Fibroblast of villous mesenchyme (primary cell): ENCODE results near the gene SLC6A7. TPM values are rescaled to one million over a fixed set of nuclear protein-coding genes. Genes with fewer than 3 reads are reported as not detected.
A peak's percentile ranks its signal among the peaks of the same experiment; 100 is the strongest.

Experiments
- DNase-seq: peaks from one replicate; pipeline ENCODE4 v3.0.0-alpha.2; 2010; ENCODE audit warnings: low read depth
- H3K4me3 ChIP-seq: 2 replicates; pipeline ENCODE4 v1.5.1; 2011; ENCODE audit warnings: low read depth, mild to moderate bottlenecking, low read length
- CTCF ChIP-seq: IDR thresholded peaks from 2 replicates; pipeline ENCODE4 v1.5.1; 2012; ENCODE audit warnings: low read depth, mild to moderate bottlenecking, low read length; ENCODE audit not compliant: insufficient read depth
- total RNA-seq: library from RNA; depleted of rRNA; stranded (reverse); fragments of >200 nt; gene quantifications from 2 replicates; pipeline ENCODE4 v1.2.3, GENCODE V29; 2012

Gene SLC6A7
- total RNA-seq, 1 donor, result under 0.01 TPM

GRCh38 chr5:150144246-150144801 is 45.5 kb upstream of the SLC6A7 start:
- peak overlapping the region; percentile 24 for H3K4me3 ChIP-seq
- DNase-seq, result peak; percentile 92
- no peak for TF ChIP-seq CTCF

GRCh38 chr5:150144879-150145278 is 45.0 kb upstream of the SLC6A7 start:
- H3K4me3 ChIP-seq, result no peak overlapping the region
- no peak for DNase-seq

GRCh38 chr5:150146235-150146634 is 43.6 kb upstream of the SLC6A7 start:
- no peak for DNase-seq
- no peak overlapping the region for H3K4me3 ChIP-seq
- no peak for TF ChIP-seq CTCF

More at GRCh38 chr5:150144879-150145278, 45.0 kb upstream of the SLC6A7 start:
- no peak for TF ChIP-seq CTCF

GRCh38 chr5:150146862-150147601 is 42.8 kb upstream of the SLC6A7 start:
- no peak overlapping the region for H3K4me3 ChIP-seq
- TF ChIP-seq CTCF, result no peak
- no peak for DNase-seq

GRCh38 chr5:150147670-150148069 is 42.2 kb upstream of the SLC6A7 start:
- DNase-seq, result no peak
- no peak overlapping the region for H3K4me3 ChIP-seq
- TF ChIP-seq CTCF, result no peak

- no peak overlapping the region for H3K4me3 ChIP-seq
- DNase-seq, result no peak
- TF ChIP-seq CTCF, result no peak
These were observed 41.5 kb upstream of the SLC6A7 start for GRCh38 chr5:150148117-150148927.
